Heart left ventricle (tissue), 16 donors: ENCODE results near the gene TWF1. TPM values are rescaled to one million over a fixed set of nuclear protein-coding genes. Genes with fewer than 3 reads are reported as not detected.

ENCODE experiments used
- ATAC-seq, 4 donors: fragments of 200-7000 bp; cut with Tn5 transposase; one replicate each; pipeline ENCODE4 v1.9.1; 2020 to 2022; ENCODE audit warnings: moderate library complexity in 4 of 4, mild to moderate bottlenecking in 3 of 4, moderate number of reproducible peaks in 1 of 4
- DNase-seq, 5 donors: peaks; one replicate each; pipeline ENCODE4 v3.0.0-alpha.2; 2020
- H3K27ac ChIP-seq, 12 donors: fragments of 200-600 bp; sonication (generic) in 4 of 12; one replicate each; pipeline versions ENCODE4 v1.5.0 to v1.8.0; 2016 to 2022; ENCODE audit warnings: mild to moderate bottlenecking in 2 of 12
- H3K27me3 ChIP-seq, 9 donors: fragments of 200-600 bp; sonication (generic) in 2 of 9; one replicate each; pipeline versions ENCODE4 v1.5.1 to v1.8.0; 2016 to 2022; ENCODE audit warnings: mild to moderate bottlenecking in 3 of 9
- H3K36me3 ChIP-seq, 9 donors: fragments of 200-600 bp; sonication (generic) in 2 of 9; one replicate each; pipeline versions ENCODE4 v1.5.0 to v1.8.0; 2018 to 2022; ENCODE audit warnings: mild to moderate bottlenecking in 2 of 9
- H3K4me1 ChIP-seq, 12 donors: fragments of 200-600 bp; sonication (generic) in 4 of 12; one replicate each; pipeline versions ENCODE4 v1.5.0 to v1.8.0; 2016 to 2022; ENCODE audit warnings: mild to moderate bottlenecking in 3 of 12
- H3K4me3 ChIP-seq, 12 donors: fragments of 200-600 bp; sonication (generic) in 4 of 12; one replicate each; pipeline versions ENCODE4 v1.5.0 to v1.8.0; 2017 to 2022; ENCODE audit warnings: mild to moderate bottlenecking in 9 of 12, moderate library complexity in 4 of 12
- H3K9me3 ChIP-seq, 12 donors: fragments of 200-600 bp; sonication (generic) in 4 of 12; one replicate each; pipeline versions ENCODE4 v1.5.0 to v1.8.0; 2016 to 2022; ENCODE audit warnings: mild to moderate bottlenecking in 1 of 12
- POLR2A ChIP-seq, 2 donors: fragments of 450-650 bp; IDR thresholded peaks; one replicate each; pipeline ENCODE4 v1.6.1; 2017; ENCODE audit warnings: antibody characterized with exemption in 2 of 2, mild to moderate bottlenecking in 2 of 2, moderate library complexity in 2 of 2
- WGBS, 4 donors: extraction: QIAGEN DNeasy Blood & Tissue Kit in 2 of 4; methylation state at CpG; one replicate each; pipeline versions ENCODE4 v1.1.5 to v1.1.7; 2013 to 2018; 5-methylcytosine and 5-hydroxymethylcytosine counted together
- intact Hi-C, 10 donors: fragments of 100-400 bp; cut with DNase I; formaldehyde crosslinking; loops; one replicate each; pipeline versions ENCODE4 v1.11.1 to v1.14.2; 2022
- polyA plus RNA-seq, 2 donors: library from polyadenylated mRNA; stranded (reverse); fragments of 200-250 nt; gene quantifications; one replicate each; pipeline ENCODE4 v1.2.3, GENCODE V29; 2013
- total RNA-seq, 9 donors: library from RNA; depleted of rRNA in 2 of 9; stranded (reverse); fragments of >200 nt in 2 of 9; fragmentation: NEBNext Ultra II Directional in 3 of 9; extraction: Animal tissue kit (Norgen Biotek cat#: 25700) in 3 of 9; gene quantifications; one replicate each; pipeline versions ENCODE4 v1.1.0 to v1.2.4, GENCODE V29; 2016 to 2023
- TF ChIP-seq, protein P1 (sequence below), 12 donors: fragments of 200-600 bp; sonication (generic) in 4 of 12; IDR thresholded peaks; one replicate each; pipeline versions ENCODE4 v1.5.0 to v1.8.0; 2018 to 2022; ENCODE audit warnings: antibody characterized with exemption in 12 of 12, mild to moderate bottlenecking in 5 of 12
- donor health status: ischemic (EF 13 %, LVEDD 7.1; RV severe dilation, severe dysfunction).
- donor health status: healthy with polysubstance abuse.
- donor health status: DM: no; HTN: yes; CAD: no.
- donor health status: DM: no; HTN: no; CAD: no.
- donor health status: ischemic (EF 25% LVEDD 6.9; RV normal size, moderate dysfunction).
- donor health status: ischemic (EF 25% LVEDD 5.7; RV mildly dilated, moderate dysfunction).
- donor health status: healthy.
- donor health status: DM: yes; HTN: yes; CAD: no.
- donor health status: ischemic (EF 35%, LVEDD 5.7; RV mildly dilated, moderate dysfunction).
- donor health status: nonischemic (EF 11% LVEDD 7.7; RV severe dilation, severe dysfunction).
- donor health status: DM: yes; HTN: yes; CAD: no.
- donor health status: PGD.
- donor health status: ischemic (EF 29% LVEDD 5.4; RV normal size, mild dysfunction).
- donor health status: nonischemic (EF 23%, LVEDD 6.1; RV moderate dilation, normal function).

Gene TWF1
- total and polyA plus RNA-seq, 11 donors = 8.3 to 34.6 (median 10.7) TPM

DNA sequence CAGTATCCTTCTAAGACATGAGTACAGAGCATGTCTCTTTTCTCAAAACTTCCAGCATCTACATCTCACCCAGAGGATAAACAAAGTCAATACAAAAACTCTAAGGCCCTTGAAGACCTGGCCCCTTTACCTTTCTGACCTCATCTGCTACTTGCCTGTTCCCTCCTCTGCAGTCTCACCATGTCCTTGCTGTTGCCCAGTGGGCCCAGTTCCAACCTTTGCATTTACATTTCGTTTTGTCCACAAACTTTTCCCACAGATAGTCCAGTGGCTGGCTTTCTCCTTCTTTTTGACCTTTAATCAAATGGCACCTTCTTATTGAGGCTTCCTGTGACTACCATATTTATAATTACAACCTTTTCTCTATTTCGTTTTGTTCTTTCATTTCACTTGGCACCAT is 45.7 kb downstream of the TWF1 start:
- intact Hi-C loops = no loop called here
- Histone ChIP-seq H3K36me3 (no peaks in the 10 kb centered on the region), H3K9me3 (no peaks in the 10 kb centered on the region), H3K27me3 (no peaks in the 10 kb centered on the region), H3K4me3 (peak overlapping the region in 3 of 12 donors; percentile 78 to 92 (median 89)), H3K4me1 (peaks cover 0 to 43% (median 18%) of the 10 kb centered on the region in 12 donors), H3K27ac (no peak overlapping the region)
- TF ChIP-seq, protein P1, sequence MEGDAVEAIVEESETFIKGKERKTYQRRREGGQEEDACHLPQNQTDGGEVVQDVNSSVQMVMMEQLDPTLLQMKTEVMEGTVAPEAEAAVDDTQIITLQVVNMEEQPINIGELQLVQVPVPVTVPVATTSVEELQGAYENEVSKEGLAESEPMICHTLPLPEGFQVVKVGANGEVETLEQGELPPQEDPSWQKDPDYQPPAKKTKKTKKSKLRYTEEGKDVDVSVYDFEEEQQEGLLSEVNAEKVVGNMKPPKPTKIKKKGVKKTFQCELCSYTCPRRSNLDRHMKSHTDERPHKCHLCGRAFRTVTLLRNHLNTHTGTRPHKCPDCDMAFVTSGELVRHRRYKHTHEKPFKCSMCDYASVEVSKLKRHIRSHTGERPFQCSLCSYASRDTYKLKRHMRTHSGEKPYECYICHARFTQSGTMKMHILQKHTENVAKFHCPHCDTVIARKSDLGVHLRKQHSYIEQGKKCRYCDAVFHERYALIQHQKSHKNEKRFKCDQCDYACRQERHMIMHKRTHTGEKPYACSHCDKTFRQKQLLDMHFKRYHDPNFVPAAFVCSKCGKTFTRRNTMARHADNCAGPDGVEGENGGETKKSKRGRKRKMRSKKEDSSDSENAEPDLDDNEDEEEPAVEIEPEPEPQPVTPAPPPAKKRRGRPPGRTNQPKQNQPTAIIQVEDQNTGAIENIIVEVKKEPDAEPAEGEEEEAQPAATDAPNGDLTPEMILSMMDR (IDR thresholded peaks at IDR 0.05) = no peak
- TF ChIP-seq POLR2A (IDR thresholded peaks at IDR 0.05) = no peak
- ATAC-seq (no peak), DNase-seq (no peak)
- WGBS, 4 donors = 80 to 84% (median 82%) methylated on average over 2 of the region's 2 CpGs

DNA sequence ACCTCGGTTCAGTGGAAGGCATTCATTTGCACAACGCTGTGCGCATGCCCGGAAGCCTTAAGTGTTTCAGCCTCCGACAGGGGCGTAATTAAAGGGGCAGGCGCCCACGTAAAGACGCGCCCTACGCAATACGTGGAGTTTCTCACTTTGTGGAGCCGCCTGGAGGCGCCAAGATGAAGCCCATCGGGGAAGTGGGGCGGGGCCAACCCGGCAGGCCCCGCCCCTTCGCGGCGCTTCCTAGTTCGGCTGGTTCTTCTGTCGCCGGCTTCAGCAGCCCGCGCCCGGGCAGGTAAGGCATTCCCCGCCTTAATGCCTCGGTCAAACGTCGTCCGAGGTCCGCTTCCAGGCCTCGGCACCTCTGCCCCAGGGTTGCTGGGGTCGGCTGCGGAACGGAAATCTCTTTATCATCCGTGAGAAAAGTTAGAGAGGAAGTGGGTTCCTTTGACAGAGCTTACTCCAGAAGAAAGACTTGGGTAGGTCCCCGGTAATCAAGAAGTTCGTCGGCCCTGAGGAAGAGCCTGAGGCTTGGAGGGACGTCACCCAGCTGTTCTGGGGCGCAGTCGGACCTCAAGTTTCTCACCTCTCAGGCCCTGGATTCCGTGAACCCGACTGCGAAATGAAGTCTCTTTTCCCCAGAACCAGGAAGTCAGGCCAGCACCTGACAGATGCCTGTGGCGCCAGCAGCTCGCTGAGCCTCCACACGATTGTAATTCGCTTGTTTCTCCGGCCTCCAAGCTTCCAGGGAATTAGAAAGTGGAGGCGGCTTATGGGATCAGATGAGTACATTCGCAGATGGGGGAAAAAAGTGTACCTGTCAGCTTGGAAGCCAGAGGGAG is 47.2 kb downstream of the TWF1 start, which contains the start of the genes IRAK4 and PUS7L:
Gene IRAK4, plus strand, starts transcription at position 224 of the 836 bp plus-strand sequence. CDS start 9,161 bp downstream, outside the sequence.
Gene PUS7L, minus strand, starts transcription at position 63 of the 836 bp plus-strand sequence. CDS start 3,545 bp downstream, outside the sequence.
- Histone ChIP-seq H3K4me3 (peak within 1 kb of the TSS; percentile 45 to 92 (median 78)), H3K27me3 (no peaks in the 10 kb centered on the region), H3K36me3 (peaks cover 0 to 12% (median 9%) of the 10 kb centered on the region in 9 donors), H3K4me1 (peaks cover 0 to 45% (median 18%) of the 10 kb centered on the region in 12 donors), H3K9me3 (no peaks in the 10 kb centered on the region), H3K27ac (peak within 1 kb of the TSS; percentile 41 to 94 (median 81))
- DNase-seq (peak; percentile 92 to 97 (median 96)), ATAC-seq (peak; percentile 99 to 100 (median 100))
- 0 to 4% (median 1%) methylated on average over 44 to 54 of the region's 54 CpGs for WGBS, 4 donors
- TF ChIP-seq, protein P1 (IDR thresholded peaks at IDR 0.05) = peak in 11 of 12 donors; percentile 22 to 76 (median 40)
- peak in 1 of 2 donors; percentile 65 for TF ChIP-seq POLR2A (IDR thresholded peaks at IDR 0.05)
- intact Hi-C loops = loop anchor here in 7 of 10 donors (1.0 to 10.0 kb wide), 5 partner anchors 46 to 126 kb away; partner anchors contain the start of gene TWF1 (in 4 of the 7)

DNA sequence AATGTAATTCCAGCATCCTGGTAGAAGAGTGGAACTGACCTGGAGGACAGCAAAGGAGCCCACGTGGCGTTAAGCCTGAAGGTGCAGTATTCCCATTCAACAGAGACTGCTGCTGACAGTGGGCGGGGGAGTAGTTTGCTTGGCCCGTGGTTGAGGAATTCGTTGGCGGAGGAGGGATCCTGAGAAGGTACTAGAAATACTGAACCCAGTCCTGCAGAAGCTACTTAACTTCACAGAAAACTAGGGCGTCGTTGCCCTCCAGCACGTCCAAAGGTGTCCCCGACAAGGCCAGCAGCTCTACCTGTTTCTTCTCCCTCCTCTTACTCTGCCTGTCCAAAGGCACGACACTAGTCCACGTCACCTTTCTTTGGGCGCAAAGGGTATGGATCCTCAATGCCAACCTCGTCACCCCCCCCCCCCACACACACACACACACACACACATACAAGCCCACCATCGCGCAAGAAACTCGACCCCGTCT is 47.8 kb downstream of the TWF1 start:
- TF ChIP-seq, protein P1 (IDR thresholded peaks at IDR 0.05) = no peak
- no peak for TF ChIP-seq POLR2A (IDR thresholded peaks at IDR 0.05)
- WGBS, 4 donors = 0 to 4% (median 1%) methylated on average over 17 to 18 of the region's 18 CpGs
- ATAC-seq (peak; percentile 13 to 46 (median 20)), DNase-seq (peak in 3 of 5 donors; percentile 7 to 45 (median 30))
- no peaks in the 10 kb centered on the region for H3K9me3 ChIP-seq
- intact Hi-C loops = loop anchor here in 6 of 10 donors (2.0 to 10.0 kb wide), 4 partner anchors 49 to 127 kb away; partner anchors contain the start of gene TWF1 (in 4 of the 6)
- H3K4me3 ChIP-seq = peak overlapping the region; percentile 45 to 92 (median 78)
- no peaks in the 10 kb centered on the region for H3K27me3 ChIP-seq
- peaks cover 0 to 52% (median 18%) of the 10 kb centered on the region in 12 donors for H3K4me1 ChIP-seq
- H3K36me3 ChIP-seq = peaks cover 0 to 15% (median 9%) of the 10 kb centered on the region in 9 donors
- H3K27ac ChIP-seq = peak overlapping the region in 10 of 12 donors; percentile 13 to 87 (median 79)
